GM15510 (cell line): ENCODE results near the gene ANAPC16.

Experiments
- POLR2A ChIP-seq: IDR thresholded peaks from 3 replicates; pipeline ENCODE4 v1.6.1; 2011; ENCODE audit warnings: borderline replicate concordance; ENCODE audit not compliant: insufficient read length; ENCODE audit errors: extremely low read depth

The ANAPC16 gene

DNA sequence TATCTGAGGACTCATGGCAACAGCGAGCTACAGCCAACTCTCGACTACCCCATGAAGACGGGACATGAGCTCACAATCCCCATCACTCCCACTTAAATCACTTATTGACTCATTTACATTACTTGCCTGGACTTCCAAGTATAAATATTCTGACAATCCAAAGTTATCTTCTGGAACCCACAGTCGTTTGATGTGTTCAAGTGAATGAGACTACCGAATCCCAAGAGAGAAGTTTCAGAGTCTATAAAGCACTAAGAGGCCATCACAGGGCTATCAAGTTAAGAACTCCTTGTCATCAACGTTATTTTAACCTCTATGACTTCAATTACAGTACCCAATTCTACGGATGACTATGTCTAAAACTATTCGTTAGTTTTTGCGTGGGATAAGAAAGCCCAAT, 11.5 kb upstream of the ANAPC16 start:
- TF ChIP-seq POLR2A: no peak

DNA sequence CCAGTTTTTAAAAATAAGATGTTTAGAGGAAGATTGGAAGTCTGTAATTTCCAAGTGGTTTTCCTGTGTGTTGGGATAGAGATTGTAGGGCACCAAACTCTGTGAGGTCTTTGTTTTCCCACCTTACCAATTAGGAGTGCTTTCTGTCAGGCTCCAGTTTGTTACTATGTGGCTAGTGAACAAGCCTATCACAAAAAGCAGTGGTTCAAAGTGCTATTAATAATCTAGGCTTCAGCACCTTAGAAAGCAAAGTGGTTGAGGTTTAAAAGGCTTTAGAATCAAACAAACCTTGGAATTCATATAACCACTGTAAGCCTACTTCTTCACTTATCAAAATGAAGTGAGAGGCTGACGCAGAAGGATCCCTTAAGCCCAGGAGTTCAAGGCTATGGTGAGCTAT, 11.1 kb upstream of the ANAPC16 start:
- no peak for TF ChIP-seq POLR2A

DNA sequence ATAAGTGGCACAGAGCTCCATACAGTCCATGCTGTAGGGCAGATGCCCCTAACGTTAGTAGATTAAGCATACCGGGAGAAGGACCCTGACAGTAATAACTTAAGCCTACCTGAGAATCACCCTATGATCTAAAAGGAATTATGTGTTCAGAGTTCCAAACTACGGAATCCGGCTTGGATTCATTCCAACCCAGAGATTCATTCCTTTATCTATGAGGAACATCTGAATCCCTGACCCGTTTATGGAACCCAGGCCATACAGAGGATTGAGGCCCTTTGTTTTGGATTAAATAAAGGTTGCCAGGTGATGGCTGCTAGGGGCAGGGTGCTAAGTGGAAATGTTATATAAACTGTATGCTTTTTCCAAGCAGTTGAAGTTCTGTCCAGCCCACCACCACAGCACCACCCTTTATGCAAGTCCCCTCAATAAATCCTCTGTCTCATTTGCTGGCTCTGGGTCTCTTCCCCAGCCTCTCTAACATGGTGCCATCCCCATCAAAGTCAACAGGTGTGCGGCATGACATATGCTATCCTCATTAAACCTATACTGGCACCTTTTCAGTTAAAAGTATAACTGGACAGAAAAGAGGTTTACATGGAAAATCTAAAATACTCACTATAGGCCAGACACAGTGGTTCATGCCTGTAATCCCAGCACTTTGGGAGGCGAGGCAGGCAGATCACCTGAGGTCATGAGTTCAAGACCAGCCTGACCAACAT, 9.1 kb upstream of the ANAPC16 start:
- no peak for TF ChIP-seq POLR2A

DNA sequence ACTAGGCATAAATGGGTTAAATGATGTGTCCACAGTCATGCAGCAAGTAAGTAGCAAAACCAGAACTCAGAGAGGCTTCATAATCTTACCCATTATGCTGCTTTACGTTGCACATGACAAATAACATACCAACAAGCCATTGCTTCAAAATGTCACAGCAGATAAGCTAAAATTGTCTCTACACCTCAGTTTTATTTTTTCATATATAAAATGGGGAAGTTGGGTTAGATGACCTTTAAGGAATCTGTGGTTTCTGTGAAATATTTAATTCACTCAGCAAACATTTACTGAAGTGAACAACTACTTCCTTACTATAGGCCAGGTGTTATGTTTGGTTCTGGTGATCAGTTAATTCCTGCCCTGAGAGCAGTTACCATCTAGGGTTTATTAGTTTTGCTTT, 2.5 kb downstream of the ANAPC16 start:
- TF ChIP-seq POLR2A: no peak

DNA sequence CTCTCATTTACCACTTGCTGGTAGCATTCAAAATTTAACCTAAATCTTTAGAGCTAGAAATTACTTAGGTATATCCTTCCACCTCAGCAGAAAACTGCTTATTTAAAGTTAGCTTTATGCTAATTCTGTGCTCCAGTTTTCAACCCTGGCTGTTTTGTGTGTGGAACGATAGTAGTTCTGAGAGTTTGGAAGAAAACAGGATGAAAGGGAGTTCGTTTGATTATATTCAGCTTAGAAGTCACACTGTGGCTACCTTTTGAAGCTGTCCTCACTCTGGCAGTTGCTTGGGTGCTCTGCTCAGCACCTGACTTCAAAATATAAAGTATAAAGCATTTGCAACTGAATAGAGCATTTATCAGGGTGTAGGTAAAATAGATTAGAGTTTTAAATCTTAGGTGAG, 2.9 kb downstream of the ANAPC16 start:
- TF ChIP-seq POLR2A: no peak

DNA sequence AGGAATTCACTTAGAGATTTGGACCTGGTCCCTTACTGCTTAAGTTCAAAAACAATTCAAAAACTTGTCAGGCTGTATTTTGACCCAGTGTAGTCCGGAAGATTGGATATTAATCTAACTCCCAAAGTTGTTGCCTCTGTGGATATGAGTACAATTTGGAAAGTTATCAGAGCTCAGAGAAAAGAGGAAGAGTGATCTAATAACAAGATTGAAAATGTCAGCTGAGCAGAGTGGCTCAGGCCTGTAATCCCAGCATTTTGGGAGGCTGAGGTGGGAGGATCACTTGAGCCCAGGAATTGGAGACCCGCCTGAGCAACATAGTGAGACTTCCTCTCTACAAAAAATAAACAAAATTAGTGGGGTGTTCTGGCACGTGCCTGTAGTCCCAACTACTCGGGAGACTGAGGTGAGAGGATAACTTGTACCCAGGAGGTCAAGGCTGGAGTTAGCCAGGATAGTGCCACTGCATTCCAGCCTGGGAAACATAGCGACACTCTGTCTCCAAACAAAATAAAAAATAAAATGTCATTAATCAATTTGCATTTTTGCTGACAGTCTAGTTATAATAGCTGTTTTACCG, 3.5 kb downstream of the ANAPC16 start:
- no peak for TF ChIP-seq POLR2A

DNA sequence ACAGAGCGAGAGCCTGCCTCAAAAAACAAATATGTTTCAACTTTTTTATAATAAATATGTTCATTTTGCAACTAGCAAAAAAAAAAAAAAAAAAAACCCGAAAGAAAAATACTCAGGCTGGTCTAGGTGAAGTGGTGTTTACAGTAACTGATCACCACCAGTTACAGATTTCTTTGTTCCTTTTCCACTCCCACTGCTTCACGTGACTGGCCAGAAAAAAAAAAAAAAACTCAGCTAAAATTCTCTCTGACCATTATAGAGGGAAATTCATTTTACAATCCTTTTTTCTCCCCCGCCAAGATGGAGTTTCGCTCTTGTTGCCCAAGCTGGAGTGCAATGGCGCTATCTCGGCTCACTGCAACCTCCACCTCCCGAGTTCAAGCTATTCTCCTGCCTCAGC, 4.8 kb downstream of the ANAPC16 start:
- TF ChIP-seq POLR2A: no peak

DNA sequence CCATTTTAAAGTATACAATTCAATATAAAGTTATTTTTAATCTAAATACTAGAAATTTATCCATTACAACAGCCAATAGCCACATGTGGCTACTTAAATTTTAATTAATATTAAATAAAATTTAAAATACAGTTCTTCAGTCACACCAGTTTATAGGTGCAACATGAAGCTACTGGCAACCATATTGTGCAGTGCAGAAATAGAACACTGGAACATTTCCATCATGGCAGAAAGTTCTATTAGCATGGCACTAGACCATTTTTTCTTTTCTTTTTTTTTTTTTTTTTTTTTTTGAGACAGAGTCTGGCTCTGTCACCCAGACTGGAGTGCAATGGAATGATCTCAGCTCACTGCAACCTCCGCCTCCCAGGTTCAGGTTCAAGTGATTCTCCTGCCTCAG, 5.5 kb downstream of the ANAPC16 start:
- TF ChIP-seq POLR2A: no peak

DNA sequence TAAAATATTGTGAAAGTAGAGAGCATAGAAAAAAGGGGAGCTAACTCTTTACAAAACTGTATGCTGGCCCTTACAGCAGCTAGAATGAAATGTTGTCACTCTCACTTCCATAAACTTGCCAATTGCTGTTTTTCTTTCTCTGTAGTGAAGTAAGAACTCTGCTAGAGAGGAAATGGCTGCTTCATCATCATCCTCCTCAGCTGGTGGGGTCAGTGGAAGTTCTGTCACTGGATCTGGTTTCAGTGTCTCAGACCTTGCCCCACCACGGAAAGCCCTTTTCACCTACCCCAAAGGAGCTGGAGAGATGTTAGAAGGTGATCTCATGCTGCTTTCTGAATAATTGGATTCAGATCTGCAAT, 7.9 kb downstream of the ANAPC16 start:
- no peak for TF ChIP-seq POLR2A

DNA sequence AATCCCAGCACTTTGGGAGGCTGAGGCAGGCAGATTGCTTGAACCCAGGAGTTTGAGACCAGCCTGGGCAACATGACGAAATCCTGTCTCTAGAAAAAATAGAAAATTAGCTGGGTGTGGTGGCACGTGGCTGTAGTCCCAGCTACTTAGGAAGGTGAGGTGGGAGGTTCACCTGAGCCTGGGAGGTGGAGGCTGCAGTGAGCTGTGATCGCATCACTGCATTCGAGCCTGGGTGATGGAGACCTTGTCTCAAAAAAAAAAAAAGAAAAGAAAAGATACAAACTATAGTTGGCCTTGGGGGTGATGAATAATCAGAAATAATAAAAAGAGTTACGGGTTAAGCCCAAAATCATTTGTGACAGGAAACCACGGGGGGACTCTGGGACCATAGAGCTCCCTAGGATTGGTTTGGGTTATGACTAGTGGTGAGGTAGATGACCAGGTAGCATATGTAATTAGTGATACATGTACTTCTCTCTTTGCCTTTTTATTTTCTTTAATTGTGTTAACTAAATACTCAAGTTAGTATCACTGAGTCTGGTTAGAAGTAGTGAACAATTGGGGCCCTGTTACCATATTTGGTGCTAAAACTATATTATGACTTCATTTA, 10.7 kb downstream of the ANAPC16 start:
- no peak for TF ChIP-seq POLR2A

DNA sequence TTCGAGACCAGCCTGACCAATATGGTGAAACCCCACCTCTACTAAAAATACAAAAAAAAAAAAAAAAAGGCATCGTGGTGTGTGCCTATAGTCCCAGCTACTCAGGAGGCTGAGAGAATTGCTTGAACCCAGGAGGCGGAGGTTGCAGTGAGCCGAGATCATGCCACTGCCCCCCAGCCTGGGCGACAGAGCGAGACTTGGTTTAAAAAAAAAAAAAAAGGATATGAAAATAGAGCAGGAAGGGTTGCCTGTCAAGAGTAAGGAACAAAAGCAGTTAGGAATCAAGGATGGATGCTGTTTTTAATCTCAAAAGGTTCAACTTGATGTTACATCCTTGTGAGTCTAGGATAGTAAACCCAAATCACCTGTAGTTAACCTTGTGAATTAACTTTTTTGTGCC, 12.0 kb downstream of the ANAPC16 start:
- TF ChIP-seq POLR2A: no peak

DNA sequence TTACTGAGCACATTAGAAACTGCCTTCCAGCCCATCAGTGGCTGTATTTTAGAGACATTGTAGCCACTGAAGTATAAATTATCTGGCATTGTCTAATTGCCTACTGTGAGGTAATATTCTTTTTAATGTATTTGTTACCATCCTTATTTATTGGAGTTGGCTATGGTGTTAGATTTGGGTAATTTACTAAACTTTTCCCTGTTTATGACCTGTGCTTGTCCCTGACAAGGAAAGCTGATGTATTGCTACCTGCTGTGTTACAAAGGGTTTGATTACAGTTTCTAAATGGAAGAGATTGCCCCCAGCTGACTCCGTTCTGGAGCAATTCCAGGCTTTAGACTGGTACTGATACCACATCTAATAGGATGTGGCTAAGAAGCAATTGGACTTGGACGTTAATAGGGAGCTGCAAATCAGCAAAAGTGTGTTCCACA, 12.5 kb downstream of the ANAPC16 start:
- TF ChIP-seq POLR2A: no peak

DNA sequence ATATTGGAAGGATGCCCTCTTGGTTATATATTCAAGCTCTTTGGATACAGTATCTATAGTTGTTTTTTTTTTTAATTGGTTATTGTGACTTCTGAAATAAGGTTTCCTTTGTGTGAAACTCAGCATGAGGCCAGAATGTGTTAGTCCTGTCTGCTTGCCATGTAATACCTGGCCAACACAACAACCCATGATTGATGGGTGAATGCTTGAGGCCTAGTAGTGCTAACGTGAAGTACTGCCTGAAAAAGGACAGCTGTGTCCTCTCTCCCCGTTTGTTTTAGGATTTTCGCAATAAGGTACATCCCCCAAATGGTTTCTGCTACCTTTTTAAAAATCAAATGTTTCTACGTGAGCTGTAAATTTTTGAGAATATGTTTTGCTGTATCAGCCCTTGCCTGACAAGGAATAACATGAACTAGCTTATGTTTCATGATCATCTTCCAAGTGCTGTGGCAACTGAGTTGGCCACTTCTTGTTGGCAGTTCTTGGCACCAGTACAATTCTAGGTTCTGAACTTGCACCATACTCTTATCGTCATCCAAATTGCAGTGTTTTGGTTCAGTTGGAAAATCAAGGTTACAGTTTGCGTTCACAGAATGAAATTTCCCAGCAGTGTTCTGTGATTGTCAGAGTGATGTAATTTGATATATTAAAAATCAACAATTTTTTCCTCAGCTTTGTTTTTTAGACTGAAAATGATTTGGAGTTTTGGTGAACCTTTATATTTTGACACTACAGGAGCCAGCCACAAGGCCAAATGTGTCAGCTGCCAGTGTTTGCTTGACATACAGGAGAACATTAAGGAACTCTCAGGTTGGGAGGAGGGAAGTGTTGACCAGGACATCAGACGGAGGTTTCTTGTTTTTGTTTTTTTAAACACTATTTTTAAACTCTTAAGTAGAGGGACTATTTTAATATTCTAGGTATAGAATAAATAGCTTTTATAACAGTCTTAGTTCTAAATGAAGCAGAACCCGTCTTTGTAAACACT, 13.7 kb downstream of the ANAPC16 start:
- no peak for TF ChIP-seq POLR2A

DNA sequence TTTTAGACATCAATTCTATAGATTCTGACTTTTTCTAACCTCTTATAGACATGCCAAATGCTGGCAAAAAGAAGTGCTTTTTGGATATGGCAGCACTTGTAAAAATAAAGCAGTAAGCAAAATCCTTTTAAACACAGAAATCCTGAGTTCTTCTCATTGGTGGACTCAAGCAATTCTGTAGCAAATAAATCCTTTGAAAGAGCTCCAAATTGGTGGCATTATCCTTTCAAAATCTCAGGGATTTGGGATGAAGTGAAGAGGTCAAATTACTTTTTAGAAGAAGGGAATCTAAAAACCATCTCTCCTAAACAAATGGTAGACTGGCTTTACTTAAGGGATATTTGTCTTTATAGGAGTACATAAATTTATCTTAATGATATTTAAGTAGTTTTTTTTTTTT, 17.8 kb downstream of the ANAPC16 start:
- no peak for TF ChIP-seq POLR2A

DNA sequence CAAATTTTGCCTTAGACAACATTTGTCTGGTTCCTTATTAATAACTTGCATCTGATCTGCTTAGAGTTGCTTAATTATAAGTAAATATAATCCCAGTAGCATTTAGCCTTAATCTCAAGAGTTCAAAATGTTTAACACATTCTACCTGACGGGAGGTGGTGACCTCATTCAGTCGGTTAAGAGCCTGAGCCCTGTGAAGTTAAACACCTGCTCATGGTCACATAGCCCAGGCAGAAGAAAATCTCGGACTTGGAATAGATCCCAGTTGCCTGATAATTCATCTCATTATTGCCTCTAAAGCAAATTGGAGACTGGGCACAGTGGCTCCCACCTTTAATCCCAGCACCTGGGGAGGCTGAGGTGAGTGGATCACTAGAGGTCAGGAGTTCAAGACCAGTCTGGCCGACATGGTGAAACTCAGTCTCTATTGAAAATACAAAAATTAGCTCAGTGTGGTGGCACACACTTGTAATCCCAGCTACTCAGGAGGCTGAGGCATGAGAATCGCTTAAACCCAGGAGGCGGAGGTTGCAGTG, 18.8 kb downstream of the ANAPC16 start:
- TF ChIP-seq POLR2A: no peak

DNA sequence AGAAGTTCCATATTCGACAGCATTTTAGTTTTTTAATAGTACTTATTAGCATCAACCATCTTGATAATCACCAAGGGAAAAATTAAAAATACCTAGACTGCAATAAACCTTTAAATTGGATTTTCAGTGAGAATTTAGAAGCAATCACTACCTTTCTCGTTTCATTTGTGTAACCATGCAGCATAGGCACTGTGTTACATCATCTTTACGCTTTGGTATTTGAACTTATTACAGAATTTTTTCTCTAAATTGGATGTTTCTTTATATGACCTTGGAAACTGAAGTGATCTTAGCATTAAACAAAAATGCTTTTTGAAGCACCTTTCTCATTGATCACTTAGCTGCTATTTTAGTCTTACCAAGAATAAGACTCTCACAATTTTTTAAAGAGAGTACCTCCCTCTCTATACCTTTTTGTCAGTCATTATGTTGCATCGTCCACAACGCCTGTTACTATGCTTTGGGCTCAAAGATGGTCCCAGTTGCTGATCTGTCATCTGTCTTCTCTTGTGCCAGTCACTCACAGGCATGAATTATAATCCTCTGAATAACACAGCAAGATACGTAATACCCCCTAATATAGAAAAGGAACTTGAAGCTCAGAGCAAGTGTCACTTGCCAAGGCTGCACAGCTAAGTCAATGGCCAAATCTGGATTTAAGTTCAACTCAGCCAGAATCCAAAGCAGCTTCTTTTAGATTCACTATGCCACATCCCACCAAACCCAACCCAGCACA, 19.9 kb downstream of the ANAPC16 start:
- no peak for TF ChIP-seq POLR2A
